HUES6 (cell line): ENCODE data around the gene HUWE1.

ENCODE experiments used
- H3K27ac ChIP-seq: 2 replicates; pipeline ENCODE4 v1.7.0; 2013; ENCODE audit warnings: low read depth, mild to moderate bottlenecking, low read length, inconsistent platforms
- H3K27me3 ChIP-seq: 2 replicates; pipeline ENCODE4 v1.6.1; 2013; ENCODE audit warnings: low read length; ENCODE audit not compliant: control insufficient read depth, insufficient read depth
- H3K36me3 ChIP-seq: 2 replicates; pipeline ENCODE4 v1.6.1; 2013; ENCODE audit warnings: low read length; ENCODE audit not compliant: control insufficient read depth, insufficient read depth
- H3K4me1 ChIP-seq: 2 replicates; pipeline ENCODE4 v1.6.1; 2013; ENCODE audit warnings: low read length; ENCODE audit not compliant: control insufficient read depth, insufficient read depth
- H3K4me3 ChIP-seq: 2 replicates; pipeline ENCODE4 v1.5.1; 2013; ENCODE audit warnings: low read depth, low read length
- H3K9ac ChIP-seq: one replicate; pipeline ENCODE4 v1.6.1; 2013; ENCODE audit warnings: mild to moderate bottlenecking, low read length
- H3K9me3 ChIP-seq: 2 replicates; pipeline ENCODE4 v1.6.1; 2013; ENCODE audit warnings: low read depth, low read length; ENCODE audit not compliant: control insufficient read depth, insufficient read depth

Gene HUWE1

GRCh38 chrX:53660004-53660403, 26.5 kb downstream of the HUWE1 start:
- Histone ChIP-seq H3K36me3 (peaks cover 36% of the 10 kb centered on the region), H3K4me1 (no peaks in the 10 kb centered on the region), H3K27ac (no peak overlapping the region), H3K27me3 (no peaks in the 10 kb centered on the region), H3K9me3 (peaks cover 3% of the 10 kb centered on the region; the same call in 1 of the 2 replicates), H3K4me3 (no peak overlapping the region), H3K9ac (no peak overlapping the region)

- no peak overlapping the region for H3K4me3 ChIP-seq
- H3K27me3 ChIP-seq: no peaks in the 10 kb centered on the region
- no peak overlapping the region for H3K9ac ChIP-seq
- H3K9me3 ChIP-seq: peaks cover 3% of the 10 kb centered on the region; the same call in 1 of the 2 replicates
- H3K36me3 ChIP-seq: peaks cover 37% of the 10 kb centered on the region
- no peaks in the 10 kb centered on the region for H3K4me1 ChIP-seq
- H3K27ac ChIP-seq: no peak overlapping the region
These were observed 27.5 kb downstream of the HUWE1 start for GRCh38 chrX:53659039-53659438.

- Histone ChIP-seq H3K9me3 (peaks cover 3% of the 10 kb centered on the region; the same call in 1 of the 2 replicates), H3K4me1 (no peaks in the 10 kb centered on the region), H3K27ac (no peak overlapping the region), H3K9ac (no peak overlapping the region), H3K4me3 (no peak overlapping the region), H3K36me3 (peaks cover 43% of the 10 kb centered on the region), H3K27me3 (no peaks in the 10 kb centered on the region)
These were observed 29.7 kb downstream of the HUWE1 start for GRCh38 chrX:53656845-53657244.

- H3K4me3 ChIP-seq: no peak overlapping the region
- H3K9ac ChIP-seq: no peak overlapping the region
- H3K9me3 ChIP-seq: peaks cover 3% of the 10 kb centered on the region; the same call in 1 of the 2 replicates
- H3K36me3 ChIP-seq: peaks cover 58% of the 10 kb centered on the region
- H3K4me1 ChIP-seq: no peaks in the 10 kb centered on the region
- no peaks in the 10 kb centered on the region for H3K27me3 ChIP-seq
- H3K27ac ChIP-seq: no peak overlapping the region
These were observed 32.1 kb downstream of the HUWE1 start for GRCh38 chrX:53654376-53654775.

- no peak overlapping the region for H3K27ac ChIP-seq
- H3K4me3 ChIP-seq: no peak overlapping the region
- H3K4me1 ChIP-seq: no peaks in the 10 kb centered on the region
- no peaks in the 10 kb centered on the region for H3K27me3 ChIP-seq
- H3K9me3 ChIP-seq: peaks cover 2% of the 10 kb centered on the region; the same call in 1 of the 2 replicates
- no peak overlapping the region for H3K9ac ChIP-seq
- peaks cover 96% of the 10 kb centered on the region for H3K36me3 ChIP-seq
These were observed 41.8 kb downstream of the HUWE1 start for GRCh38 chrX:53644751-53645150.

- Histone ChIP-seq H3K9ac (no peak overlapping the region), H3K36me3 (peaks cover 92% of the 10 kb centered on the region), H3K27ac (no peak overlapping the region), H3K9me3 (peaks cover 2% of the 10 kb centered on the region; the same call in 1 of the 2 replicates), H3K4me1 (no peaks in the 10 kb centered on the region), H3K27me3 (no peaks in the 10 kb centered on the region), H3K4me3 (no peak overlapping the region)
These were observed 44.2 kb downstream of the HUWE1 start for GRCh38 chrX:53642337-53642736.

GRCh38 chrX:53639257-53639656, 47.3 kb downstream of the HUWE1 start:
- H3K36me3 ChIP-seq: peaks cover 87% of the 10 kb centered on the region
- H3K4me1 ChIP-seq: no peaks in the 10 kb centered on the region
- H3K27me3 ChIP-seq: no peaks in the 10 kb centered on the region
- no peak overlapping the region for H3K9ac ChIP-seq
- H3K4me3 ChIP-seq: no peak overlapping the region
- H3K27ac ChIP-seq: no peak overlapping the region
- peaks cover 2% of the 10 kb centered on the region; the same call in 1 of the 2 replicates for H3K9me3 ChIP-seq

GRCh38 chrX:53637479-53637878, 49.0 kb downstream of the HUWE1 start:
- H3K9ac ChIP-seq: no peak overlapping the region
- H3K36me3 ChIP-seq: peaks cover 87% of the 10 kb centered on the region
- H3K4me1 ChIP-seq: no peaks in the 10 kb centered on the region
- H3K9me3 ChIP-seq: peaks cover 2% of the 10 kb centered on the region; the same call in 1 of the 2 replicates
- no peak overlapping the region for H3K27ac ChIP-seq
- H3K4me3 ChIP-seq: no peak overlapping the region
- no peaks in the 10 kb centered on the region for H3K27me3 ChIP-seq

GRCh38 chrX:53631156-53631555, 55.4 kb downstream of the HUWE1 start:
- Histone ChIP-seq H3K4me3 (no peak overlapping the region), H3K27me3 (no peaks in the 10 kb centered on the region), H3K9me3 (no peaks in the 10 kb centered on the region; the same call in 1 of the 2 replicates), H3K4me1 (no peaks in the 10 kb centered on the region), H3K9ac (no peak overlapping the region), H3K36me3 (peaks cover 94% of the 10 kb centered on the region), H3K27ac (no peak overlapping the region)

GRCh38 chrX:53630261-53630660, 56.3 kb downstream of the HUWE1 start:
- Histone ChIP-seq H3K4me1 (no peaks in the 10 kb centered on the region), H3K27me3 (no peaks in the 10 kb centered on the region), H3K4me3 (no peak overlapping the region), H3K36me3 (peaks cover 94% of the 10 kb centered on the region), H3K9me3 (no peaks in the 10 kb centered on the region; the same call in 1 of the 2 replicates), H3K27ac (no peak overlapping the region), H3K9ac (no peak overlapping the region)

- peaks cover 4% of the 10 kb centered on the region; the same call in 1 of the 2 replicates for H3K9me3 ChIP-seq
- no peak overlapping the region for H3K27ac ChIP-seq
- H3K4me3 ChIP-seq: no peak overlapping the region
- peaks cover 94% of the 10 kb centered on the region for H3K36me3 ChIP-seq
- H3K9ac ChIP-seq: no peak overlapping the region
- no peaks in the 10 kb centered on the region for H3K4me1 ChIP-seq
- H3K27me3 ChIP-seq: no peaks in the 10 kb centered on the region
These were observed 64.1 kb downstream of the HUWE1 start for GRCh38 chrX:53622431-53622830.
